Subcutaneous adipose tissue (tissue), 4 donors: ENCODE data around the gene MAP2K6. TPM values are rescaled to one million over a fixed set of nuclear protein-coding genes. Genes with fewer than 3 reads are reported as not detected.

Experiments used
- CTCF ChIP-seq: fragments of 450-650 bp; IDR thresholded peaks from one replicate; pipeline ENCODE4 v1.5.1; 2016; ENCODE audit warnings: low read depth, mild to moderate bottlenecking, control low read depth, antibody characterized with exemption, moderate library complexity
- total RNA-seq, 4 donors: library from RNA; depleted of rRNA; stranded (reverse); fragments of >200 nt; gene quantifications; one replicate each; pipeline ENCODE4 v1.1.0, GENCODE V29; 2016

Gene MAP2K6
- total RNA-seq, 4 donors from 2014 or later = 6.0 to 13.7 (median 9.5) TPM

GRCh38 chr17:69511250-69511649 lies 96.8 kb downstream of the MAP2K6 start:
- no peak for TF ChIP-seq CTCF

- no peak for TF ChIP-seq CTCF
Measured at GRCh38 chr17:69512946-69513345, 98.4 kb downstream of the MAP2K6 start.

- no peak for TF ChIP-seq CTCF
Measured at GRCh38 chr17:69516225-69516624, 101.7 kb downstream of the MAP2K6 start.

GRCh38 chr17:69516911-69517310 lies 102.4 kb downstream of the MAP2K6 start:
- no peak for TF ChIP-seq CTCF

GRCh38 chr17:69518951-69519350 lies 104.5 kb downstream of the MAP2K6 start:
- no peak for TF ChIP-seq CTCF

GRCh38 chr17:69523244-69523861 lies 108.9 kb downstream of the MAP2K6 start:
- TF ChIP-seq CTCF = no peak

- no peak for TF ChIP-seq CTCF
Measured at GRCh38 chr17:69524854-69525253, 110.4 kb downstream of the MAP2K6 start.
